ENCODE measurements around the gene CETP.

DNA sequence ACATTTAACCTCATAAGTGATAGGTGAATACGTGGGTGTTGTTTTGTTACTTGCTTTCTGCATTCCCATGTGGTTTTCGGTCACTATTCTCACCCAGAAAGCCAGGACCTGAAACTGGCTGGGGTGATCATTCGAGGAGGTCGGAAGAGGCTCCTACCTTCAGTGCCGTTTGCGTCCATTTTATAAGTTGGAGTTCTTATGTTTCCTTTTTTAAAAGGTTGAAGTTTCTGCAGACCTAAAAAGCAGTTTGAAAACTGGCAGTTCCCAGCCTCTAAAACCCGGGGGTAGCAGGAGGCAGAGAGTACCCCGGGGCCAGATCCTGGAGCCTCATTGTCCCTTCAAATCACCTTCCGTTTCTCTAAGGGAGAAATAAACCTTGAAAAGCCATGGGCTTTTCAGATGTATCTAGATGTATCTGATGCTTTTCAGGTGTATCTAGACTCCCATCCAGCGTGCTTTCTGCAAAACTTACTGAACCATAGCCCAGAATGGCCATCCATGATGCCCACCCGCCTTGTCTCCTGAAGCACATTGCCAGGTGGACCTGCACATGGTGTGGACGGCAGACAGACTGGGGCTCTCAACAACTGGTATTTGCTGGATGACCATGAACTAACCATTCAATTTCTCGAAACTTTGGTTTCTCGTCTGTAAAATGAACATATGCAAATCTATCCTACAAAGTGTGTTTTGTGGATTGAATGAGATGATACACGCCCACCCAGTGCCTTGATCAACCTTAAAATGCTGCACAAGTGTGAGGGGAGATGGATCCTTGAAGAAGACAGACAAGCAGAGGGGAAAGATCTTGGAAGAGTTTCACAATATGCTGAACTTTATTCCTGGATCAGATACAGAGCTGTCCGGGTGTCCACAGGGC, 28.9 kb downstream of the CETP start:
- TF ChIP-seq, protein P1, sequence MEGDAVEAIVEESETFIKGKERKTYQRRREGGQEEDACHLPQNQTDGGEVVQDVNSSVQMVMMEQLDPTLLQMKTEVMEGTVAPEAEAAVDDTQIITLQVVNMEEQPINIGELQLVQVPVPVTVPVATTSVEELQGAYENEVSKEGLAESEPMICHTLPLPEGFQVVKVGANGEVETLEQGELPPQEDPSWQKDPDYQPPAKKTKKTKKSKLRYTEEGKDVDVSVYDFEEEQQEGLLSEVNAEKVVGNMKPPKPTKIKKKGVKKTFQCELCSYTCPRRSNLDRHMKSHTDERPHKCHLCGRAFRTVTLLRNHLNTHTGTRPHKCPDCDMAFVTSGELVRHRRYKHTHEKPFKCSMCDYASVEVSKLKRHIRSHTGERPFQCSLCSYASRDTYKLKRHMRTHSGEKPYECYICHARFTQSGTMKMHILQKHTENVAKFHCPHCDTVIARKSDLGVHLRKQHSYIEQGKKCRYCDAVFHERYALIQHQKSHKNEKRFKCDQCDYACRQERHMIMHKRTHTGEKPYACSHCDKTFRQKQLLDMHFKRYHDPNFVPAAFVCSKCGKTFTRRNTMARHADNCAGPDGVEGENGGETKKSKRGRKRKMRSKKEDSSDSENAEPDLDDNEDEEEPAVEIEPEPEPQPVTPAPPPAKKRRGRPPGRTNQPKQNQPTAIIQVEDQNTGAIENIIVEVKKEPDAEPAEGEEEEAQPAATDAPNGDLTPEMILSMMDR (IDR thresholded peaks at IDR 0.05), result no peak
- TF ChIP-seq POLR2A (IDR thresholded peaks at IDR 0.05), result no peak

Data from uterus (tissue), 2 donors.